HG02943 (cell line): ENCODE results near the gene RNASEH1.
"Not testable (repeated sequence)": the region's sequence is repeated elsewhere in the genome, so short reads cannot be mapped to it uniquely, and the experiment has no call there.

ENCODE experiments used
- ATAC-seq: cut with Tn5 transposase; IDR thresholded peaks from one replicate; pipeline ENCODE4 v1.9.1; 2021; ENCODE audit warnings: mild to moderate bottlenecking, low read depth, moderate library complexity; ENCODE audit not compliant: unreplicated experiment

RNASEH1 gene

DNA sequence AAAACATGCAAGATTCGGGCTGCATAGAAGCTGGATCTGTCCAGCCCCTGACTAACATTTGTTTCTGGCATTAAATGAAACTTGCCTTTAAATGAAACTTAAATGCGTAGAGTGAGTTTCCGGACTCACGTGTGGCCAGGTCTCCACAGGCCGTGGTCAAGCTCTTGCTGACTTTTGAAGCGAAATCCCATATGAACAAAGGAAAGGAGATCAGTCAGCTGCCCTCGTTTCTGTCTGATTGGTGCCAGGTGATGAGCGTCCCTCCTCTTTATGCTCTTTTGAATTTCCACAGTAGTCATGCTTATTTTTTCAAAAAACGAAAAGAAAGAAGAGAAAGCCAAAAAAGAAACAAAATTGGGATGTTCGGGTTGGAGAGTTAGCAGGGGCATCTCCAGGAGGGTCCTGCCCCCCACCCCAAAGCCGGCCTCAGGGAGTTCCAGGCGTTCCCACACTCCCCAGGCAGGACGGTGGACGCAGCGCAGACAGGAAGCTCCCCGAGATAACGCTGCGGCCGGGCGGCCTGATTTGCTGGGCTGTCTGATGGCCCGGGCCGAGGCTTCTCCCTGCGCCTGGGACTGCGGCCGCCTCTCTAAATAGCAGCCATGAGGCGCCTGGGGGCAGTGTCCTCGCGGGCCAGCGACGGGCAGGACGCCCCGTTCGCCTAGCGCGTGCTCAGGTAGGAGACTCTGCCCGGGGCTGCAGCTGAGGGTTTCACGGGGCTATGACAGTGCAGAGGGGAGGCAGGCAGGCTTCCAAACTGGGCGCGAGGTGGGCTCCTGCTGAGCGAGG is 36.6 kb upstream of the RNASEH1 start, which contains the start of gene COLEC11:
Gene COLEC11 (plus strand): TSS at position 620 of the 789 bp plus-strand sequence. CDS start 9,229 bp downstream, outside the sequence.
- ATAC-seq = no peak

- no peak for ATAC-seq
Measured at GRCh38 chr2:3589086-3589485, 31.0 kb upstream of the RNASEH1 start.

DNA sequence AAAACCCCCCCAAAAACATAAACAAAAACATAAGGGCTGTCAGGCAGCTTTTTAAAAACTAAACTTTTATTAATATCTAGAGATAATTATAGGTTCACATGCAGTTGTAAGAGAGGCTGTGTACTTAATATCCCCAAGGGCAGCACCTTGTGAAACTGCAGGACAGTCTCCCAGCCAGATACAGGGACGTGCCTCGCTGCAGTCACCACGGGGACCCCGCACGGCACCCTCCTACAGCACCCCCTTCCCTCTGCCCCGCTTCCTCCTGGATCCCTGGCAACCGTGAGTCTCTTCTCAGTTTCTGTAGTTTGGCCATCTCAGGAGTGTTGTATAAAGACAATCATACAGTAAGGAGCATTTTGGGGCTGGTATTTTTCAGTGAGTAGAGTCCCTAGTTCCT is 30.0 kb upstream of the RNASEH1 start:
- ATAC-seq = no peak

GRCh38 chr2:3587432-3587831 is 29.3 kb upstream of the RNASEH1 start:
- ATAC-seq = no peak

- no peak for ATAC-seq
Measured at GRCh38 chr2:3587021-3587420, 28.9 kb upstream of the RNASEH1 start.

GRCh38 chr2:3586220-3586619 is 28.1 kb upstream of the RNASEH1 start:
- ATAC-seq = no peak

DNA sequence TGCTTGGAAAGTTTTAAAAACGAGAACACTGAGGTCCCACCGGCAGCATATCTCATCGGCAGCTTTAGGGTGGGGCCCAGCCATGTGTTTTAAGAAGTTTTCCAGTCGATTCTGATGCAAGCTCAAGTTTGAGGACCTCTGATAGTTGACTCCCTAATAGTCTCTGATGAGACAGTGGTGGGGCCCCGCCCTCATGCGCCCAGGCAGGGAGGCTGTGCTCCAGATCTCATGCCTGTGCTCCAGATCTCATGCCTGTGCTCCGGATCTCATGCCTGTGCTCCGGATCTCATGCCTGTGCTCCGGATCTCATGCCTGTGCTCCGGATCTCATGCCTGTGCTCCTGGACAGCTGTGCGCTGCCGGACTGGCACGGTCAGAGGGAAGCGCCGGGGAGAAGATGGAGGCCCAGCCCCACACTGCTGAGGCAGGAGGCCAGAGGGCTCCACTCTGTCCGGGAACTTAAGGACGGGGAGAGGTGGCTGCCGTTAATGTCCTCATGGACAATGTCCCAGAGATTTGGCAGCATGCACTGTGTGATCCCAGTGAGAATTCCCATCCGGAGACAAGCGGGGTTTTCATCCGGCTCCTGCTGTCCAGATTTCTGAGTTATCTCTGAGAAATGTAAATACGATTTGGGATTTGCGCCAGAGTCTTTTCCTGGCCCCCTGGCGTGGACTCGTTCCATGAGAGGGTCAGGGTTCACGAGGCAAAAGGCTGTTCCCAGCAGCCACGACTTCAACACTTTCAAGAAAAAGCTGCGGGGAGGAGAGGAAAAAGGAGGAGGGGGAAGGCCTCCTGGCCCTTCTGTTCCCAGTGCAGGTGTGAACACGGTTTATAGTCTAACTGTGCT is 27.4 kb upstream of the RNASEH1 start:
- ATAC-seq = no peak

DNA sequence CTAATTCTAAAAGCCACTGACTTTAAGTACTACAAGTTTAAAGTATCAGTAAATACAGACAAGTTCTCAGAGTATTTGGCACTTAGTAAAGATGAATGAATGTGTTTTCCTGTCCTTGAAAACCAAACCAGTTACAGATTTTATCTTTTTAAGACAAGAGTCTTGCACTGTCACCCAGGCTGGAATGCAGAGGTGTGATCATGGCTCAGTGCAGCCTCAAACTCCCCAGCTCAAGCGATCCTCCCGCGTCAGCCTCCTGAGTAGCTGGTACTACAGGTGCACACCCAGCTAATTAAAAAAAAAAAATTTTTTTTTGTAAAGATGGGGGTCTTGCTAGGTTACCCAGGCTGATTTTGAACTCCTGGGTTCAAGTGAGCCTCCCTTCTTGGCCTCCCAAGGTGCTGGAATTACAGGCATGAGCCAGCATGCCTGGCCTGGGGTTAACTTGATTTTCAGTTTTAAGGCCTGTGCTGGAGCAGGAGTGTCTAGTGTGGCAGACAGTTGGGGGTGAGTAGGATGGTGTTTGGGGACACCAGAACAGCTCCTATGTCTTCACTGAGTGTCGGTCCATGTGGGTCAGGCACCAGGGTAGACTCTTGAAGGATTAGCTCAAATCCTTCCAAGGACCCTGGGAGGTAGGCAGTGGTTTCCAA is 26.6 kb upstream of the RNASEH1 start:
- ATAC-seq = no peak

GRCh38 chr2:3584076-3584475 is 25.9 kb upstream of the RNASEH1 start:
- ATAC-seq = no peak

GRCh38 chr2:3581367-3582262 is 23.5 kb upstream of the RNASEH1 start:
- ATAC-seq = no peak

DNA sequence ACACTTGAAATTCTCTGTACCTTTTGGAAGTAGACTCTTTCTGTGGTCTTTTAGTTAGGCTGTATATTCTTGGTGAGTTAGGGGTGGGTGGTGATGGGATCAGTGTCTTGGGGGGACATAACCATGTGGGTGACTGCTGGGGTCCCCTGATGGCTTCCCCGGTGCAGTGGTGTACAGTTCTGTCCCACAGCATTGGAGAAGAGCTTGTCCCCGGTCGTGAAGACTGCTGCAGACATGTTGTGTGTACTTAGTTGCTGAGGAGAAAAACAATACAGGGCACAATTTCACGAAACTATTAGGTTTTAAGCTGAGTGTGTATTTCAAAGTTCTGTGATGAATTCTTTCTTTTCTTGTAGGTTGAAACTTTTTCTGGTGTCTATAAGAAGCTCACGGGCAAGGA is 22.3 kb upstream of the RNASEH1 start:
- ATAC-seq = no peak

GRCh38 chr2:3578987-3579386 is 20.9 kb upstream of the RNASEH1 start:
- ATAC-seq = no peak

DNA sequence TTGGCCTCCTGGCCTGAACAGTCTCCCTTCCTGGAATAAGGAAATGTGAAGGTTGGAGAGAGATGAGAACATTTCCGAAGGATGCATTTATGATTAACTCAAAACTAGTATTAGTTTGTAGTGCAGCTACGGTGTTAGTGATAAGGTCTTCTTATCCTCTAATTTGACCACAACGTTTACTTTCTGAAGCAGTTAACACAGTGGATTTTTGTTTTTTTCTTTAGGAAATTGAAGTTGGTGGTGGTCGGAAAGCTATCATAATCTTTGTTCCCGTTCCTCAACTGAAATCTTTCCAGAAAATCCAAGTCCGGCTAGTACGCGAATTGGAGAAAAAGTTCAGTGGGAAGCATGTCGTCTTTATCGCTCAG is 18.1 kb upstream of the RNASEH1 start:
- ATAC-seq = not testable (repeated sequence)

DNA sequence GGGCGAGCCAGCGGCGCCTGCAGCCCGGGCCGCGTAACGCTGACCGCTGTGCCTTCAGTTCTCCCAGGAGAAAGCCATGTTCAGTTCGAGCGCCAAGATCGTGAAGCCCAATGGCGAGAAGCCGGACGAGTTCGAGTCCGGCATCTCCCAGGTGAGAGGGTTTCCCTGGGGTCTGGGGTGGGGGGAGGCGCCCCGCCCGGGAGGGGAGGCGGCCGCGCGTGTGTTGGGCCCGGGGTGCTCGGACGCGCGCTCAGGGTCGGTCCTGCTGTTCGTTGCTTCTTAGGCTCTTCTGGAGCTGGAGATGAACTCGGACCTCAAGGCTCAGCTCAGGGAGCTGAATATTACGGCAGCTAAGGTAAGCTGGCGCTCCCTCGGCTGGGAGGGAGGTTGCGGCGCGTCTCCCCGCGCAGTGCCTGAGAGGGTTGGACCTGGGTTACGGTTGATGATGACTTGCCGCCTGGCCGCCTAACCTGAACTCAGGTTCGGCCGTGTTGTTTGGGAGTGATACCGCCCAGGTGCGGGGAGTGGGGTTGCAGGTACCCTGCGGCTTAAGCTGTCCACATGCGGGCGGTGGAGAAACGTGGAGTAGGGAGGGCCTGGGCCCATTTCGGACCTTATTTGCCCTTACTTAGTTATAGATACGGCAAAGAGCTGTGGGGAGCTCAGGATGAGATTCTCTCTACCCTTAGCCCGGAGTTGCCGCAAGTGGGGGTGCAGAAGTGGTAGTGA is 17.6 kb upstream of the RNASEH1 start:
- ATAC-seq = peak; percentile 21

- ATAC-seq = no peak
Measured at GRCh38 chr2:3574155-3574554, 16.0 kb upstream of the RNASEH1 start.

DNA sequence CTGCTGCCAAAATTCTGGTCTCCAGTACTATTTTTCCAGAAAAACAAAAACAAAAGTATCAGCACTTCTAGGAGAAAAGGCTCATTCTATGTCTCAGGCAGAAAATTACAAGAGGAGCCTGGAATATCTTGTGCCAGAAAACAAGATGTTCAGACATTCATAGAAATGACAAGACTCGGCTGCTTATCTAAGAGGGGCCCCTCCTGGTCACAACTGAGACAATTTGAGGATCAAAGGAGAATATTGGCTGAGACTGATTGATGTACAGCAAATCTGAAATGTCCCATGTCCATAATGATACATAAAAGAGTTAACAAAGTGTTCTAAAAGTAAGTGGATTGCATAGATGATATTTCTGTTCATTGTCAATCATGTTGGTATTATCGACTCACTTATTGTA is 14.5 kb upstream of the RNASEH1 start:
- ATAC-seq = no peak

- no peak for ATAC-seq
Measured at GRCh38 chr2:3571284-3571683, 13.2 kb upstream of the RNASEH1 start.

GRCh38 chr2:3569656-3570055 is 11.5 kb upstream of the RNASEH1 start:
- not testable (repeated sequence) for ATAC-seq

DNA sequence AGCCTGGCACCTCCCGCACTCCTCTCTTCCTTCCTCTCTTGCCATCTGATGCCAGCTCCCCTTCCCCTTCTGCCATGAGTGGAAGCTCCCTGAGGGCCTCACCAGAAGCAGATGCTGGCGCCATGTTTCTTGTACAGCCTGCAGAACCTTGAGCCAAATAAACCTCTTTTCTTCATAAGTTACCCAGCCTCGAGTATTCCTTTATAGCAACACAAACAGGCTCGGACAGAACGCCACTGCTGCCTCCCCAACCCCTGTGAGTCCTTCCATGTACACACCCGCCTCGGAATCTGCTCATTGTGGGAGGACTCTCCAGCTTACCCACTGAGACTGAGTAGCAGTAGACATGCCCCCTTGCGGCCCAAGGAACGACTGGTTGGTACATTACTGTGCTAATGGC is 8.7 kb upstream of the RNASEH1 start:
- ATAC-seq = no peak

DNA sequence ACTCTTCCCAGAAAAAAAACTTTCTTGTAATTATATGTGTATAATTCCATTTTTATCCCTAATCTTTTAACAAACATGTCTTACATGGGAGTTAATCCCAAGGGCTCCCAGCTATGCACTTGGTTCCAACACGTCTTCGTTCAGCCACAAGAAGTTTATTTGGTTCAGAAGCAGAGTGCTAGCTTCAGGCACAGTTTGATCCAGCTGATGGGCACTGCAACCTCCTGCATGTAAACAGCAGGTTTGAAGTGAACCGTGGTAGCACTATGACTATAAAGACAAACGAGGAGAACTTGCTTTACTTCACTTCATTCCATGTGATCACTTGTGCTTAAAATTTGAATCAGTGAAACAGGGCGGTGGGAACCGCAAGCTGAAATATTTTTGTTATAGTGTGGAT is 7.0 kb upstream of the RNASEH1 start:
- no peak for ATAC-seq
